ENCODE data around the gene PCSK5.
"Not testable (repeated sequence)": the region's sequence is repeated elsewhere in the genome, so short reads cannot be mapped to it uniquely, and the experiment has no call there.

The PCSK5 gene

DNA sequence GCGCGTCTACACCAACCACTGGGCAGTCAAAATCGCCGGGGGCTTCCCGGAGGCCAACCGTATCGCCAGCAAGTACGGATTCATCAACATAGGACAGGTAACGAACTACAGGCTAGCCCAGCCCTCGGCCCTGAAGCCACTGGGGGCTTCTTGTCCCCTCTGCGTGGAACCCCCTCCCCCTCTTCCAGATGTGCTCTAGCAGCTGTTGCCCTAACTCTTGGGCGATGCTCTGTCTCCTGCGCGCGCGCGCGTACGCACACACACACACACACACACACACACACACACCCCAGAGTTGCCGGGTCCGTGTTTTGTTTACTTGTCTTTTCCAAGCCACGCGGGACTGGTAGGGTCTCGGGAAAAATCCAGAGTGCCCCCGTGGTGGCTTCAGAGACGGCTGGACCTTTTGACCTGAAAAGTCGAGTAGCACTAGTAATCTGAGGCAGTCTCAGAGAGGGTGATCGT, 836 bp downstream of the PCSK5 start:
- no peak for DNase-seq

DNA sequence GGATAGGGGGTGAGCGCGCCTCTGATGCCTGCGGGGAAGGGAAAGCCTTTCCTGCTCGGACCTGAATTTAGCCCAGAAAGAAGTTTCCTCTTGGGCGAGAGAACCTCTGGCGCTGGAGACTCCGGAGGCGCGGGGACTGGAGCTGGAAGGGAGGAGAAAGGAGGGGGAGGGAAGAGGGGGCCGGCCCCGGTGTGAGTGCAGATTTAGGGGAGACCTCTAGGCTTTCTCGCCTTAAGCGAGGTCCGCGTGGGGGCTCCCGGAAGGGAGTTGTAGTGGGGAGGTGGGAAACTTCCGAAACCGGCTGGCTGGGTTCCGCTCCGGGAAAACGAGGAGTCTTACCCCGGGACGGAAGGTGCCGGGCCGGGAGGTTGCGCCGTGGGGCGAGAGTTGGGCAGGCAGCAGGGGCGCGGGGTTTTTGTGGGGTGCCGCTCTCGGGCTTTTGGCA, 1.3 kb downstream of the PCSK5 start:
- no peak for DNase-seq

DNA sequence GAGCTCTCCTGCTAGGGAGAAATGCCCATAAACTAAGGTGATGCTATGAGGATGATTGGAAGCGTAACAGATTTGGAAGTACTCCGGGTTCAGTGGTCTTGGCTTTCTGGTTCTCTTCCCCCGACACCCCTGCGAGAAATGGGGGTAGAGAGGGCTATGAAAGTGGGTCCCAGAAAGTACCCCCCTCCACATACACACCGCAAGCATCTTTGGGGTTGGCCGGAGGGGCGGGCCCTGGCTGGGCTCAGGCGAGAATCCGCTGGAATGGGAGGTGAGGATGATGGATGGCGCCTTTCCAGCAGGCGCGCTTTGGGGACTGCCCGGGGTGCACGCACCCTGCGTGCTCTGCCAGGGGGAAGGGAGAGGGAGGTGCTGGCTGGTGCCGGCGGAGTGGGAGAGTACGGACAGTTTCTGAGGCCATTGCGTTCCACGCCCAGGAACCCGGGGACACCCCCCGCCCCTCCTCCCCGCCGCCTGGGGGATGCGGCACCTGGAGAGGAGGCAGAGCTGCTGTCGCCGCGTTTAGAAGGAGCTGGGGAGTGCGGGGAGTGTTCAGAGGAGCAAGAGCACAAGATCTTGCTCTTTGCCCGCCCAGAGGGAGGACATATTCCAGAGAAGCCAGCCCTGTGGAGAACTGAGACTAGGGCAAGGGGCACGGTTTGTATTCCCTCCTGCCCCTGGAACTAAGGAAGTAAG, 1.9 kb downstream of the PCSK5 start:
- DNase-seq = no peak

DNA sequence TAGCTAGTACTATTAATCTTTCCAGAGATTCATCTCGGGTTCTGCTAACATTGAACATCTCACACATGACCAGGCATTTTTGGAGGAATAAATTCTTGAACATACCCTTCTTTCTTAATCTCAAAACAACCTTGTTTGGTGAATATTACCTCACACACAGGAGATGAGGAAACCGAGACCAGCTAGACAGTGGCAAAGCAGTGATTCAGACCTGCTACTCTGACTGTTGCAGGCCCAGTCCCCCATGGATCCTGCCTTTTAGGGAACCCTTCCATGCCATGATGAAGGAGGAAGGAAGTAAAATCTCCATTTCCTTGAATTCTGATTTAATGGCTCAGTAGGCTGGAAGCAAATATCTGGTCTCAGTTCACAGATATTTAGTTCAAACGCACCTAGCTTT, 2.6 kb downstream of the PCSK5 start:
- DNase-seq = no peak

- DNase-seq = no peak
Observed at GRCh38 chr9:75894566-75894965, 4.1 kb downstream of the PCSK5 start.

DNA sequence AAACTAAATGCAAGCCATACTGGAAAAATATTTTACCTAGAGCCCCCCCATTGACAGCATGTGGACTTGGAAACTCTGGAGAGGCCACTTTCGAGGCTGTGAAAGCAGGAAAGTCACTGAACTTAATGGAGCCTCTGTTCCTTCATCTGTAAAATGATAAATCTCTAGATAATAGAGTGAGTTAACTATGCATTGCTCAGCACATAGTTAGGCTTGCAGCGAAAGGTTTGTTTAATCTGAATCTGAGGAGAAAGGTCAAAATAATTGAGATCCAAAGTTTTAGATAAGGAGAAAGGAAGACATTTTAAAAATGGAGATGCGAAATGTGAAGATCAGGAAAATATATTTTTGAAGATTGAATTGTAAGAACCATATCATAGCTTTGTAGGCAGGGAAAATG, 4.6 kb downstream of the PCSK5 start:
- no peak for DNase-seq

- DNase-seq = no peak
Observed at GRCh38 chr9:75896193-75896592, 5.7 kb downstream of the PCSK5 start.

- not testable (repeated sequence) for DNase-seq
Observed at GRCh38 chr9:75900893-75901524, 10.5 kb downstream of the PCSK5 start.

GRCh38 chr9:75903785-75904360, 13.4 kb downstream of the PCSK5 start:
- no peak for DNase-seq

DNA sequence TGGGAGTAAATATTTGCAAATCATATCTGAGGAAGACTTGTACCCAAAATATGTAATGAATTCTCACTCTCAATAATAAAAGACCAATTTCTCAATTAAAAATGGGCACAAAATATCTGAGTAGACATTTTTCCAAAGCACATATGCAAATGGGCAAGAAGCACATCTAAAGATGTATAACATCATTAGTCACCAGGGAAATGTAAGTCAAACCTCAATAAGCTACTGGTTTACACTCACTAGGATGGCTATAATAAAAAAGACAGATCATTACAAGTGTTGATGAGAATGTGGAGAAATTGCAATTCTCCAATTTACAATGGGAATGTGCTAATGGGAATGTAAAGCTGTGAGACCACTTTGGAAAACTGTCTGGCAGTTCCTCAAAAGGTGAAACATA, 13.9 kb downstream of the PCSK5 start:
- DNase-seq = no peak

DNA sequence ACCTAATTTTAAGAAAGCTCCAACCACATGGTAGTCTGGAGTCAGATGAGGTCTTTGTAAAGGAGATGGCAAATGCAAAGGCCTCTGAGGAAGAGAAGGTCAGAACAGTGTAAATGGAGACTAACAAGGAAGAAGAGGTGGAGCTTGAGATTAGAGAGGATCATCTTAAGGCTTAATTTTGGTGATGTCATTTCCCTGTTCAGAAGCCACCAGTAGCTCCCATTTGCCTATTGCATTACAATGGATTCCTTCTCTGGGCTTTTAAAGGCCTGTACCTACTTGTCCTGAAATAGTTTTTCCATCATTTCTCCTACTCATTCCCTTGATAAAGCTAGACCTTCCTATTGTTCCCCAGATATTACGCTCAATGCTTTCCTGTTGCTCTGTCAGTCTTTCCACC, 16.1 kb downstream of the PCSK5 start:
- DNase-seq = no peak

GRCh38 chr9:75907329-75907728, 16.9 kb downstream of the PCSK5 start:
- DNase-seq = no peak

GRCh38 chr9:75907923-75908322, 17.4 kb downstream of the PCSK5 start:
- DNase-seq = no peak

DNA sequence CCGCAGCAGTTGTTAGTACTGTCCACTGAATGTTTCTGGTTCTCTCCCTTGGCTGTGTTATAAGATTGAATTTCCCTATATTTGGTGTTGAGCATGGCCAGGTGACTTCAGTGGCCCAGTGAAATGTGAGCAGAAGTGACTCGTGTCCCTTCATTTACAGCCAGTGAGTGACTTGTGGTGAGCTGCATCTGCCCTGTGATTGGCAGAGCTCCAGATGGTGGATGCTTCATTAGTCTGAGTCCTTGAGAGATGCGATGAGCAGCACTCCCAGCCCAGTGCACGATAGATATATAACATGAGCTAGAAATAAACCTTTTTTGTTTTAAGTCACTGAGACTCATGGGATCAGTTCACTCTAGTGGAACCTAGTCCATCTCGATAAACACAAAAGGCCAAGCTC, 19.3 kb downstream of the PCSK5 start:
- DNase-seq = no peak

GRCh38 chr9:75910731-75911130, 20.3 kb downstream of the PCSK5 start:
- no peak for DNase-seq

- no peak for DNase-seq
Observed at GRCh38 chr9:75911390-75911789, 20.9 kb downstream of the PCSK5 start.

DNA sequence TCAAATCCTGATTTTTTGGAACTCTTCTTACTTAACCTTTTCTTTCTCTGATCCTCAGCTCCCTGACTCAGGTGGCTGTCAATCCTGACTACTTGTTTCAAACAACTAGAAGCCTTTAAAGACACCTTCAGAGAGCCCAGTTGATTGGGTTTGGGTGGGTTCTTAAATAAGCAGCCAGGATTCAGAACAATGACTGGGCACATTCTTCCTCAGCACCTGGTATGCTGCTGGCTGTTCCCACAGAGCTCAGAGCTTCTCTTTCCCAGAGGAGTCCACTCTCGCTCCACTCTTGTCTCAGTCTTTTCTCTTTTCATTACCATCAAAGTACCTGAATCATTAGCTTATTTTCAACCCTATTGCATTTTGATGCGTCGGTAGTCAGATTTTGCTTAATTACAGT, 22.5 kb downstream of the PCSK5 start:
- DNase-seq = no peak

- no peak for DNase-seq
Observed at GRCh38 chr9:75914002-75914401, 23.5 kb downstream of the PCSK5 start.

DNA sequence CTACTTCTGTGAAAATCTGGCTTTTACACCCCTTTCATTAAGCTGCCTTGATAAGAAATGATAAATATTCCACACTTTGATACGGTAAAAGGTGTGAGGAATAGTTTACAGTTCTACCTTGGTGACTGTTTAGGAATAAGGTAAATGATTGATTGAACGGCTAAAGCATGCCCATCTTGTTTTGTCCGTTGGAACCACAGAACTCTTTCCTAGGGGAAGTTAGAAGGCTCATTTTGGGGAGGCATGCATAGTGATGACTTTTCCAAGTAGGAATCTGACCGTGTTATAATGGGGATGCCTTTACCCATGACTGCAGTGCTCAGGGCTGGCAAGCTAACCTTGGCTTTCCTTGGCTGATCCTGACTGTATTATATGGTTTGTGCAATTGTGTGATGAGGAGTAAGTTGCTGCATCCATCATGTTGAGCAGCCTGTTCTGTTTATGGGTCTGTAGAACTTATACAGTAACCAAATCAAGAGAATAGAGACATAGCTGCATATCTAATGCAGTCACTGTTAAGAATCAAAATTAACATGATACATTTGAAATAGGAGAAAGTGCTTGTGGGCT, 24.5 kb downstream of the PCSK5 start:
- DNase-seq = no peak

DNA sequence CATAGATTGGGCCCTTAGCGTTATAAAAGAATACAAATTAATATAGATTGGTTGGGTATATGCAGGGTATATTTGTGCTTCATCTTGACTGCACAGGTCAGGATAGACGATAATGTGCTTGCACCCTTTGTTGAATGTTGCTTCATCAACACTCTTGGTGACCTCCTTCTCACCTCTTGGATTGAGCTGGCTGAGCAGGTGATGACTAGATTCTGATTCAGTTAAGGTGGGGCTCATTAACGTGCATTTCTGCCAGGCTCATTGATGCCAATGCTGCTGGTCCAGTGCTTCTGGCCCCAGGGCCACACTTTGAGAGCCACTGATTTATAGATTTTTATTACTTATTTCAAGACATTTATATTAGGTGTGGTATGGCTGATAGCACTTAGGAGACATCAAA, 27.7 kb downstream of the PCSK5 start:
- DNase-seq = no peak

GRCh38 chr9:75918909-75919308, 28.4 kb downstream of the PCSK5 start:
- DNase-seq = no peak

DNA sequence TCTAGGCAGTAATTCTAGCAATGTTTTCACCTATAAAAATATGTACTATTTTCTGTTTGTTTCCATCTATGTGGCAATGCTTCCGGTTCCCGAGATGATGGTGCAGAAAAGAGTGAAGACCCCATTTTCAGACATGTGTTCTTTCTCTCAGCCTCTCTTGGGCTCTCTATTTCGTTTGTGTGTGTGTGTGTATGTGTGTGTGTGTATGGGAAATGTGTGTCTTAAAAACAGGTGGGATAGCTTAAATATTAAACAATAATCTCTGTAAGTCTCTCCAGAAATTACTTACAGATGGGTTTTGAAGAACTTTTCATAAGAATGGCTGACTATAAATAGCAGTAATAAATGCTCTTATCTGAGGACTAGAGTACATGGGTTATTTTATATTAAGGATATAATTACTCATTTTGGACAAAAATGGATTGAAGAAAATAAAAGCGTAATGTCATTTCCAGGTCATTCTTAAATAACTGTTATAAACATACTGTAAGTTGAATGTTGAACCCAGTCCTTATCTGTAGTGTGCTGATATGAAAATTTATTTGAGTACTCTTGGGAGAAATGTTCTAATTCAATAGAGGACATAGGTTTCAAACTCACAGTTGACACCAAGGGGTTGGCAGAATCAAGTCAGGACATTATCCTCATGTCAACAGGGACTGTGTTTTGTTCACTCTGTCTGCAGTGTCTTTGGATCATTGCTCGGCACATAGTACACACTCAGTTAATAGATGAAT, 31.1 kb downstream of the PCSK5 start:
- DNase-seq = no peak

- no peak for DNase-seq
Observed at GRCh38 chr9:75926385-75926784, 35.9 kb downstream of the PCSK5 start.

Measured in NCI-H1694 treated with DMSO at 0.1 percent for 48 hours (cell line).